CMK (cell line): ENCODE measurements around the gene ANKRD33.

Experiments used
- DNase-seq: peaks from one replicate; pipeline ENCODE4 v3.0.0-alpha.2; 2010; ENCODE audit warnings: low read depth

The ANKRD33 gene

GRCh38 chr12:51901881-51902280, 14.0 kb downstream of the ANKRD33 start:
- DNase-seq: no peak

GRCh38 chr12:51904951-51905470, 17.1 kb downstream of the ANKRD33 start:
- DNase-seq: no peak

GRCh38 chr12:51905471-51906429, 17.8 kb downstream of the ANKRD33 start:
- DNase-seq: peak; percentile 54

GRCh38 chr12:51906430-51907082, 18.7 kb downstream of the ANKRD33 start:
- no peak for DNase-seq

DNA sequence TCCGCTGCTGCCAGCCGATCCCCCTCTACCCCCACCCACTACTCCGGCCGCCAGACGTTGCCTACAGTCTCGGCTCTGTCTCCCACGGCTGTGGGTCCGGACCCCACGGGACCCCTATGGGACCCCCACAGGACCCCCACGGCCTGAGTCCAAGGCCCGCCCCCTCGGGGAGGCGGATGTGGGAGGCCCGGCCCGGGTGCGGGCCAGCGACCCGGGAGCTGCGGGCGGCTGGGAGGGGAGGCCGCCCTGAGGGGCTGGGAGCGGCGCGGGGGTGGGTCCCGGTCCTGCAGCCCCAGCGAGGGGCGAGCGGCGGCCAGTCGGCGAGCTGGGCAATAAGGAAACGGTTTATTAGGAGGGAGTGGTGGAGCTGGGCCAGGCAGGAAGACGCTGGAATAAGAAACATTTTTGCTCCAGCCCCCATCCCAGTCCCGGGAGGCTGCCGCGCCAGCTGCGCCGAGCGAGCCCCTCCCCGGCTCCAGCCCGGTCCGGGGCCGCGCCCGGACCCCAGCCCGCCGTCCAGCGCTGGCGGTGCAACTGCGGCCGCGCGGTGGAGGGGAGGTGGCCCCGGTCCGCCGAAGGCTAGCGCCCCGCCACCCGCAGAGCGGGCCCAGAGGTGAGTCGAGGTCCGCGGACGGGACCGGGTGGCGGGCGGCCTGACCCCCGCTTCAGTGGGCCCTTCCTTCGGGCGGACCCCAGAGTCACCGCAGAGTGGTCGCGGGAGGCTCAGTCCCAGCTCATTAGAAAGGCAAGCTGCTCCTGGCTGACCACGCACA, 19.4 kb downstream of the ANKRD33 start, which contains the start of gene ACVRL1:
TSS of gene ACVRL1 (plus strand) at position 422 of the 773 bp plus-strand sequence. CDS start 4,971 bp downstream, outside the sequence.
- DNase-seq: no peak

DNA sequence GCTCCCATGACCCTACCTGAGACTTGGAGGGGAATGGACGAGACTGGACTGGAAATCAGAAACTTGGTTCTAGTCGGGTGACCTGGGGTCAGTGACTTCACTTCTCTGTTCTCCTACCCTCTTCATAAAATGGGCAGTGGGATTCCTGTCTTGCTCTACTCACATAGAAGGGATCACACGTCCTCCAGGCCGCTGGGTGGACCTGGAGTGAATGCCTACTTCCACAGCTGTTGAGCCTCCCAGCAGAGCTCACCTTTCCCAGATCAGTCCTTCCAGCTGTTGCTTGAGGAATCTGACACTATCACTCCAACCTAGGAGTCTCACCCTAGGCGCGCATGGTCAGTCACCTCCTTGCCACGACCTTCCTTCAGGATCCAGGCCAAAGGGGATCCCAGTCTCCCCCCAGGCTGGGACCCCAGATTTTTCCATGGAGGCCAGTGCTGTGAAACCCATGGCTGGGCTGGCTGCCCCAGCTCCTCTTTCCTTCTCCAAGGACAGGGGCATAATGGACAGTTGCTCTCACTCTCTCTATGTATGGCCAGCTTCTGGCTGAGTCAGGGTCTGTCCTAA, 20.0 kb downstream of the ANKRD33 start:
- no peak for DNase-seq

GRCh38 chr12:51908876-51909592, 21.1 kb downstream of the ANKRD33 start:
- no peak for DNase-seq

GRCh38 chr12:51910168-51910567, 22.3 kb downstream of the ANKRD33 start:
- DNase-seq: no peak

- no peak for DNase-seq
Measured at GRCh38 chr12:51910691-51911090, 22.8 kb downstream of the ANKRD33 start.

- DNase-seq: no peak
Measured at GRCh38 chr12:51911307-51911706, 23.4 kb downstream of the ANKRD33 start.

GRCh38 chr12:51911788-51912711, 24.1 kb downstream of the ANKRD33 start:
- DNase-seq: no peak

GRCh38 chr12:51913071-51914033, 25.4 kb downstream of the ANKRD33 start:
- DNase-seq: no peak

- DNase-seq: no peak
Measured at GRCh38 chr12:51914034-51914923, 26.4 kb downstream of the ANKRD33 start.

DNA sequence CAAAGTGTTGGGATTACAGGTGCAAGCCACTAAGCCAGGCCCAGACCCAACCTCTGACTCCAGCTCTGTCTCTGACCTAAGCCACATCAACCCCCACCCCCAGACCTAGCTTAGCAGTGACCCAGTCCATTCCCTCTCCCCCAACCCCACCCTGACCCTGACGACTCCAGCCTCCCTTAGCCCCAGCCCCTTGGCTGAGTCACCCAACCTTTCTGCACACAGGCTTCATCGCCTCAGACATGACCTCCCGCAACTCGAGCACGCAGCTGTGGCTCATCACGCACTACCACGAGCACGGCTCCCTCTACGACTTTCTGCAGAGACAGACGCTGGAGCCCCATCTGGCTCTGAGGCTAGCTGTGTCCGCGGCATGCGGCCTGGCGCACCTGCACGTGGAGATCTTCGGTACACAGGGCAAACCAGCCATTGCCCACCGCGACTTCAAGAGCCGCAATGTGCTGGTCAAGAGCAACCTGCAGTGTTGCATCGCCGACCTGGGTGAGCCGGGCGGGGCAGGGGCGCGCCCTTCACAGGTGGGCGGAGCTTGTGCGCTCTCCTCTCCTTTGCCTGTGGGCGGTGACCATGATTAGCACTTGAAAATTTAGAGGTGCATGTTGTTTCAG, 27.2 kb downstream of the ANKRD33 start:
- DNase-seq: no peak

DNA sequence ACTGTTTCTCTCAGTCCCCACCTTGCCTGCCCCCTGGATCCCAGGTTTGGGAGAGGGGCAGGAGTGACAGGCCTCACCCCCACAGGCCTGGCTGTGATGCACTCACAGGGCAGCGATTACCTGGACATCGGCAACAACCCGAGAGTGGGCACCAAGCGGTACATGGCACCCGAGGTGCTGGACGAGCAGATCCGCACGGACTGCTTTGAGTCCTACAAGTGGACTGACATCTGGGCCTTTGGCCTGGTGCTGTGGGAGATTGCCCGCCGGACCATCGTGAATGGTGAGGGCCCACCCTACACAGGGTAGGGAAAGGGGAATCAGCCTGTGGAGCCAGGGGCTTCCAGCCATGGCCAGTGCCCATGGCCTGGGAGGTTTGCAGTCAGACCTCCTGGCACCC, 28.0 kb downstream of the ANKRD33 start:
- no peak for DNase-seq

DNA sequence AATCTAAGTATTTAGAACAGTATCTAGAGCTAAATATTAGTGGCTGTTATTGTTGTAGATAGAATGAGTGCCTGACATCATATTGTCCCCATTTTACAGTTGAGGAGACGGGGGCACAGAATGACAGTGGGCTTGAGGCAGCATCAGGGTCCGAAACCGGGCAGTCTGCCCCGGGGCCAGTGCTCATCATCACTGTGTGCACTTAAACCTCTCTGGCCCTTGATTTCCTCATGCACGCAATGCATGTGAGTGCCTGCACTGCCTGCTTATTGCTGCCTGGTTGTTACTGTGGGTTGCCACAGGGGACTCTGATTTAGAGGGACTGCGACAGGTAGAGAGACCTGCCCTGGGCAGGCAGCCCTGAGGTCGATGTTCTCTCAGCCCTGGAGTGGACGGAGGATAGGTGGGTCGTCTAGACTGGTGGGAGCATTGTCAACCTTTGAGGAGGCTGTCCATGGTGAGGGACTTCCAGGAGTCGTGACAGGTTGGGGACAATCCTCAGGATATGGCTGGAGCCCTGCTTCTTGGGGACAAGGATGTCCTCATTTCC, 29.2 kb downstream of the ANKRD33 start:
- no peak for DNase-seq
